CD14-positive monocyte (primary cell): ENCODE measurements around the gene ASTN2. TPM values are rescaled to one million over a fixed set of nuclear protein-coding genes. Genes with fewer than 3 reads are reported as not detected.

ENCODE experiments used
- DNase-seq, 3 donors: peaks; one replicate each; pipeline ENCODE4 v3.0.0-alpha.2; 2011 to 2022
- H2AFZ ChIP-seq: 2 replicates; pipeline ENCODE4 v1.6.0; 2012; ENCODE audit warnings: mild to moderate bottlenecking, low read depth, low read length, inconsistent platforms; ENCODE audit not compliant: insufficient read depth, poor library complexity, severe bottlenecking
- H3K27ac ChIP-seq, 2 donors: 1 replicate in 1 of 2; 2 replicates in 1 of 2; pipeline ENCODE4 v1.5.1; 2012 to 2013; ENCODE audit warnings: low read length in 2 of 2, control low read depth in 1 of 2, inconsistent platforms in 1 of 2, low read depth in 1 of 2, mild to moderate bottlenecking in 1 of 2
- H3K27me3 ChIP-seq, 2 donors: one replicate each; pipeline versions ENCODE4 v1.6.0 to v1.6.1; 2011 to 2013; ENCODE audit warnings: low read length in 2 of 2; ENCODE audit not compliant: control insufficient read depth in 2 of 2, insufficient read depth in 2 of 2
- H3K36me3 ChIP-seq, 2 donors: replicated peaks in 1 of 2; 1 replicate in 1 of 2; 2 replicates in 1 of 2; pipeline versions ENCODE4 v1.5.1 to v1.6.1; 2012 to 2013; ENCODE audit warnings: low read length in 2 of 2, control low read depth in 1 of 2, inconsistent platforms in 1 of 2, mild to moderate bottlenecking in 1 of 2; ENCODE audit not compliant: insufficient read depth in 2 of 2, control insufficient read depth in 1 of 2
- H3K4me1 ChIP-seq, 2 donors: 1 replicate in 1 of 2; 2 replicates in 1 of 2; pipeline versions ENCODE4 v1.5.1 to v1.6.1; 2012 to 2013; ENCODE audit warnings: low read length in 2 of 2, control low read depth in 1 of 2, inconsistent platforms in 1 of 2, mild to moderate bottlenecking in 1 of 2, moderate library complexity in 1 of 2; ENCODE audit not compliant: insufficient read depth in 2 of 2, control insufficient read depth in 1 of 2
- H3K4me2 ChIP-seq: replicated peaks from 2 replicates; pipeline ENCODE3; 2012; ENCODE audit warnings: low read length, moderate library complexity, mild to moderate bottlenecking; ENCODE audit not compliant: poor library complexity, severe bottlenecking; ENCODE audit errors: extremely low read depth
- H3K4me3 ChIP-seq, 3 experiments: fragments of 200-600 bp in 1 of 3; sonication (generic) in 1 of 3; replicated peaks in 1 of 3; 1 replicate in 2 of 3; 2 replicates in 1 of 3; pipeline ENCODE4 v1.5.1; 2011 to 2013; ENCODE audit warnings: low read length in 3 of 3, mild to moderate bottlenecking in 3 of 3, control low read depth in 2 of 3, low read depth in 2 of 3, inconsistent platforms in 1 of 3, moderate library complexity in 1 of 3
- H3K79me2 ChIP-seq: 2 replicates; pipeline ENCODE4 v1.6.0; 2012; ENCODE audit warnings: mild to moderate bottlenecking, control low read depth, inconsistent platforms, low read length, moderate library complexity; ENCODE audit not compliant: insufficient read depth
- H3K9ac ChIP-seq: 2 replicates; pipeline ENCODE4 v1.6.0; 2017; ENCODE audit warnings: low read length, mild to moderate bottlenecking; ENCODE audit not compliant: insufficient read depth, poor library complexity, severe bottlenecking
- H3K9me3 ChIP-seq, 2 donors: replicated peaks in 1 of 2; 1 replicate in 1 of 2; 2 replicates in 1 of 2; pipeline versions ENCODE4 v1.5.1 to v1.6.1; 2012 to 2013; ENCODE audit warnings: low read length in 2 of 2, control low read depth in 1 of 2; ENCODE audit not compliant: control insufficient read depth in 1 of 2, insufficient read depth in 1 of 2
- H4K20me1 ChIP-seq: 2 replicates; pipeline ENCODE4 v1.6.0; 2012; ENCODE audit warnings: mild to moderate bottlenecking, low read length, control low read depth, moderate library complexity; ENCODE audit not compliant: insufficient read depth
- H3K27ac Mint-ChIP-seq, 7 donors: one replicate each; pipeline ENCODE4 v1.8.0; 2020; ENCODE audit warnings: mild to moderate bottlenecking in 7 of 7, mixed read lengths in 7 of 7, moderate library complexity in 6 of 7, inconsistent platforms in 2 of 7
- H3K27me3 Mint-ChIP-seq, 3 donors: one replicate each; pipeline ENCODE4 v1.8.0; 2021 to 2022; ENCODE audit warnings: low read depth in 3 of 3, mild to moderate bottlenecking in 3 of 3, mixed read lengths in 3 of 3, moderate library complexity in 3 of 3, inconsistent platforms in 1 of 3
- H3K36me3 Mint-ChIP-seq, 2 donors: one replicate each; pipeline ENCODE4 v1.8.0; 2020; ENCODE audit warnings: mixed read lengths in 2 of 2, inconsistent platforms in 1 of 2, mild to moderate bottlenecking in 1 of 2
- H3K4me1 Mint-ChIP-seq: one replicate; pipeline ENCODE4 v1.8.0; 2020; ENCODE audit warnings: mild to moderate bottlenecking, mixed read lengths
- H3K4me3 Mint-ChIP-seq, 2 donors: one replicate each; pipeline ENCODE4 v1.8.0; 2020; ENCODE audit warnings: mild to moderate bottlenecking in 2 of 2, mixed read lengths in 2 of 2, moderate library complexity in 1 of 2
- H3K9me3 Mint-ChIP-seq, 7 donors: one replicate each; pipeline ENCODE4 v1.8.0; 2020 to 2022; ENCODE audit warnings: mixed read lengths in 7 of 7, mild to moderate bottlenecking in 6 of 7, moderate library complexity in 6 of 7, inconsistent platforms in 2 of 7
- WGBS: methylation state at CpG from one replicate; pipeline ENCODE4 v1.1.5; 2013; ENCODE audit warnings: missing lambda C conversion rate; ENCODE audit not compliant: insufficient coverage; 5-methylcytosine and 5-hydroxymethylcytosine counted together
- intact Hi-C, 2 donors: fragments of 100-400 bp; cut with micrococcal nuclease; formaldehyde crosslinking; loops; one replicate each; pipeline versions ENCODE4 v1.15.0 to v1.15.1; 2023
- polyA plus RNA-seq, 3 donors: library from polyadenylated mRNA; depleted of rRNA in 1 of 3; unstranded in 2 of 3; stranded (reverse) in 1 of 3; fragments of 300-500 nt in 2 of 3; fragments of >200 nt in 1 of 3; fragmentation: Illumina TruSeq in 2 of 3; gene quantifications; 1 replicate in 2 of 3; 2 replicates in 1 of 3; pipeline ENCODE4 v1.2.3, GENCODE V29; 2012 to 2021
- TF ChIP-seq, protein P1 (sequence below): fragments of 200-600 bp; IDR thresholded peaks from one replicate; pipeline ENCODE4 v1.8.0; 2022; ENCODE audit warnings: antibody characterized with exemption, mild to moderate bottlenecking

Gene ASTN2
- polyA plus RNA-seq, 3 donors: not detected

DNA sequence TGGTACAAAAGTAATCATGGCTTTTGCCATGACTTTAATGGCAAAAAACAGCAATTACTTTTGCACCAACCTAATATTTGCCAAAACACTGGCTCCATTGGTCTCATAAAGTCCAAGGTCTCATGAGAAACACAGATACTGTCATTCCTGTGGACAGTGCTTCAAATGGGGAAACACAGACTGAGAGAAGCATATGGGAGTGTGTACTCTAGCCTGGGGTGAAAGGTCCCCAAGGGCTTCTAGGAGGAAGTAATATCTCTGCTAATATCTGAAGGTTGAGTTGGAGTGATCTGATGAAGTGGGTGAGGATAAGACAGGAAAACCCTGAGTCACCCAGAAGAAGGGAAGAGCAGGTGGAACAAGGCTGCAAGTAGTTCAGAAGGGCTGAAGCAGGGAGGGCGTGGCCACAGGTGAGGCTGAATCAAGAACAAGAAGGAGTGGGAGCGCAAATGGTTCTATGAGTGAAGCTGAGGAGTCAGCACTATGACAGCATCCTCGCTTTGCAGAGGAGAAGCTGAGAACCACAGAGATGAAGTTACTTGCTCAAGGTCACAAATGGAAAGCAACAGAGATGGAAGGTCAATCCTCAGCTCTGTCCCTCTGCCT is 164.1 kb downstream of the ASTN2 start:
- no peaks in the 10 kb centered on the region for H3K27me3 Mint-ChIP-seq
- H3K4me2 ChIP-seq: no peak overlapping the region
- no peak overlapping the region for H2AFZ ChIP-seq
- no peak overlapping the region for H3K4me3 Mint-ChIP-seq
- H4K20me1 ChIP-seq: no peaks in the 10 kb centered on the region
- no peaks in the 10 kb centered on the region for H3K79me2 ChIP-seq
- no peak overlapping the region for H3K9ac ChIP-seq
- TF ChIP-seq, protein P1, sequence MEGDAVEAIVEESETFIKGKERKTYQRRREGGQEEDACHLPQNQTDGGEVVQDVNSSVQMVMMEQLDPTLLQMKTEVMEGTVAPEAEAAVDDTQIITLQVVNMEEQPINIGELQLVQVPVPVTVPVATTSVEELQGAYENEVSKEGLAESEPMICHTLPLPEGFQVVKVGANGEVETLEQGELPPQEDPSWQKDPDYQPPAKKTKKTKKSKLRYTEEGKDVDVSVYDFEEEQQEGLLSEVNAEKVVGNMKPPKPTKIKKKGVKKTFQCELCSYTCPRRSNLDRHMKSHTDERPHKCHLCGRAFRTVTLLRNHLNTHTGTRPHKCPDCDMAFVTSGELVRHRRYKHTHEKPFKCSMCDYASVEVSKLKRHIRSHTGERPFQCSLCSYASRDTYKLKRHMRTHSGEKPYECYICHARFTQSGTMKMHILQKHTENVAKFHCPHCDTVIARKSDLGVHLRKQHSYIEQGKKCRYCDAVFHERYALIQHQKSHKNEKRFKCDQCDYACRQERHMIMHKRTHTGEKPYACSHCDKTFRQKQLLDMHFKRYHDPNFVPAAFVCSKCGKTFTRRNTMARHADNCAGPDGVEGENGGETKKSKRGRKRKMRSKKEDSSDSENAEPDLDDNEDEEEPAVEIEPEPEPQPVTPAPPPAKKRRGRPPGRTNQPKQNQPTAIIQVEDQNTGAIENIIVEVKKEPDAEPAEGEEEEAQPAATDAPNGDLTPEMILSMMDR: no peak
- no peak for DNase-seq
- H3K4me1 Mint-ChIP-seq: no peaks in the 10 kb centered on the region
- no peak overlapping the region for H3K27ac Mint-ChIP-seq
- WGBS: 96% methylated on average over 3 of the region's 3 CpGs
- no peak overlapping the region for H3K27ac ChIP-seq
- no peaks in the 10 kb centered on the region for H3K36me3 ChIP-seq
- H3K27me3 ChIP-seq: no peaks in the 10 kb centered on the region
- H3K9me3 Mint-ChIP-seq: peaks cover 0 to 10% (median 2%) of the 10 kb centered on the region in 7 donors
- intact Hi-C loops: no loop called here
- H3K9me3 ChIP-seq: peaks cover 0 to 4% of the 10 kb centered on the region in 2 donors
- no peaks in the 10 kb centered on the region for H3K4me1 ChIP-seq
- H3K4me3 ChIP-seq: no peak overlapping the region
- no peaks in the 10 kb centered on the region for H3K36me3 Mint-ChIP-seq

DNA sequence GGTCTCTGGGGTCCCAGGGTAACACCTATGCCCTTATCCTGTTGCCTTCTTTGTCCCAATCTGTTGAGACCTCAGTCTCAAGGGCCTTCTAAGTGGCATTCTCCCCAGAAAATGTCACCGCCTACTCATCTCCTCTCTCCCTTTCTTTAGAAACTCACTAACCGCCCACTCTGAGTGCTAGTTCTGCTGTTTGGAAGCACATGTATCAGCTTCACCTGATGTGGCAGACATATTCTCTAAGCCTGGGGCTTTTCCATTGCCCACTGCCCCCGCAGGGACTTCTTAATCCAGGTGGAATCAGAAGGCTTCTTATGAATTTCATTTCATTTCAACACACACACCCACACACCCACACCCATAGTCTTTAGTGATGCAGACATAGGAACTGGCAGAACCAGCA is 165.1 kb downstream of the ASTN2 start:
- Histone ChIP-seq H3K4me1 (no peaks in the 10 kb centered on the region), H3K27ac (no peak overlapping the region), H2AFZ (no peak overlapping the region), H3K9ac (no peak overlapping the region), H3K4me3 (no peak overlapping the region), H3K4me2 (no peak overlapping the region), H3K79me2 (no peaks in the 10 kb centered on the region), H3K9me3 (peaks cover 0 to 4% of the 10 kb centered on the region in 2 donors), H3K27me3 (no peaks in the 10 kb centered on the region), H4K20me1 (no peaks in the 10 kb centered on the region), H3K36me3 (no peaks in the 10 kb centered on the region)
- Mint-ChIP-seq H3K4me3 (no peak overlapping the region), H3K36me3 (no peaks in the 10 kb centered on the region), H3K4me1 (no peaks in the 10 kb centered on the region), H3K9me3 (peaks cover 0 to 10% (median 2%) of the 10 kb centered on the region in 7 donors), H3K27ac (no peak overlapping the region), H3K27me3 (no peaks in the 10 kb centered on the region)
- DNase-seq: no peak
- WGBS: 96% methylated on average over 2 of the region's 3 CpGs
- intact Hi-C loops: no loop called here
- TF ChIP-seq, protein P1: no peak
